Measurements from ENCODE around the gene GPC6.

Gene GPC6

DNA sequence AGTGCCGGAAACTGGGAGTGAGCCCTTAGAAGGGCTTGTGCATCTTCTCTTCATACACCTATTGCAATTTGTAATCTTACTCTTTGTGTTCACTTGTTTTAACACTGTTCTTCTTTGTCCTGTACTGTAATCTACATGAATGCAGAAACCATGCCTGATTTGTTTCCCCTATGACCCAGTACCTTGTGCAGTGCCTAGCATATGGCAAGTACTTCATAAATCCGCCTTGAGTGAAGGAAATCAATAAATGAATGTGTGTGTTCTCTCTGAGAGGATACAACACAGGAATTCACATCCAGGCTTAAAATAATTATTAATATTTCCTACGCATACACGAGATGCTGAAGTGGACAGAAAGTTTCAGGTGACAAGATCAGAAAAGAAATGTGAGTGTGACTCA, 172.6 kb downstream of the GPC6 start:
- no peak overlapping the region for H3K4me3 ChIP-seq (ENCODE audit: low read depth, low read length)
- TF ChIP-seq, protein P1, sequence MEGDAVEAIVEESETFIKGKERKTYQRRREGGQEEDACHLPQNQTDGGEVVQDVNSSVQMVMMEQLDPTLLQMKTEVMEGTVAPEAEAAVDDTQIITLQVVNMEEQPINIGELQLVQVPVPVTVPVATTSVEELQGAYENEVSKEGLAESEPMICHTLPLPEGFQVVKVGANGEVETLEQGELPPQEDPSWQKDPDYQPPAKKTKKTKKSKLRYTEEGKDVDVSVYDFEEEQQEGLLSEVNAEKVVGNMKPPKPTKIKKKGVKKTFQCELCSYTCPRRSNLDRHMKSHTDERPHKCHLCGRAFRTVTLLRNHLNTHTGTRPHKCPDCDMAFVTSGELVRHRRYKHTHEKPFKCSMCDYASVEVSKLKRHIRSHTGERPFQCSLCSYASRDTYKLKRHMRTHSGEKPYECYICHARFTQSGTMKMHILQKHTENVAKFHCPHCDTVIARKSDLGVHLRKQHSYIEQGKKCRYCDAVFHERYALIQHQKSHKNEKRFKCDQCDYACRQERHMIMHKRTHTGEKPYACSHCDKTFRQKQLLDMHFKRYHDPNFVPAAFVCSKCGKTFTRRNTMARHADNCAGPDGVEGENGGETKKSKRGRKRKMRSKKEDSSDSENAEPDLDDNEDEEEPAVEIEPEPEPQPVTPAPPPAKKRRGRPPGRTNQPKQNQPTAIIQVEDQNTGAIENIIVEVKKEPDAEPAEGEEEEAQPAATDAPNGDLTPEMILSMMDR (IDR thresholded peaks at IDR 0.05; ENCODE audit: low read depth, low read length, missing control alignments): no peak
- in situ Hi-C loops (cut with HindIII; ENCODE audit: low sequenced_read_pairs): no loop called here
- no peak for DNase-seq (ENCODE audit: low read depth)

DNA sequence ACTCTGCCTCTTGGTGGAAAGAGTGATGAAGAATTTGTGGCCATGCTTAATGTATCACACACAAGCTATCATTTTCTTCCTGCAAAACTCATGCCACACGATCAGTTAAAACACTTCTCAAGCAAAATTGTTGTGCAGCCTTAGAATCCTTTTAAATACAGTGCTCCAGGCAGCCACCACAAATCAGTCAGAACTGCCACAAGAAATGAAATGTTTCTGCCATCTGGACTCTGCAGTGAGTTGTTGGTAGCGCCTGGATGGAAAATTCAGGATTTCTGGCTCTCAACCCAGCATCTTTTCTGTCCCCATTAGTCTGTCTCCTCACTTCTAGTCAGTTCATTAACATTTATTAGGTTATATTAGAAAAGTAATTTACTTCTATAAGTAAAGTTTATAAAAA, 179.5 kb downstream of the GPC6 start:
- TF ChIP-seq, protein P1 (IDR thresholded peaks at IDR 0.05; ENCODE audit: low read depth, low read length, missing control alignments): no peak
- no peak for DNase-seq (ENCODE audit: low read depth)
- no peak overlapping the region for H3K4me3 ChIP-seq (ENCODE audit: low read depth, low read length)
- in situ Hi-C loops (cut with HindIII; ENCODE audit: low sequenced_read_pairs): no loop called here

DNA sequence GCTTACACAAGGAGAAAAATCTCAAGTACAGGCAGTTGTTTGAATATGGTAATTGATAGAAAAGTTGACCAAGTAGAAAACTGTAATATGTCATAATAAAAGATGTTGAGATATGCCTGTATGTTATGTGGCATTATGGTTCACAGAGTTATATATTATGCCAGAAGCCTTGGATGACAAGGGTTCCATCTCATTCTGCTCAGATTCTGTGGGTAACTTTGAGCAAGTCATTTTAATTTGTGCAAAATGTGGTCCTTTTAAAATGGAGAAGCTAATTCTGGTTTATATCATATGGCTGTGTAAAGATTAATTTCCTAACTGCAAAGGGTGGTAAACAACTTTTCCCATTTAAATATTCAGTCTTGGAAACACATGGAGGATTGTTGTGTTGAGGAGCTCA, 180.9 kb downstream of the GPC6 start:
- TF ChIP-seq, protein P1 (IDR thresholded peaks at IDR 0.05; ENCODE audit: low read depth, low read length, missing control alignments): no peak
- no peak for DNase-seq (ENCODE audit: low read depth)

DNA sequence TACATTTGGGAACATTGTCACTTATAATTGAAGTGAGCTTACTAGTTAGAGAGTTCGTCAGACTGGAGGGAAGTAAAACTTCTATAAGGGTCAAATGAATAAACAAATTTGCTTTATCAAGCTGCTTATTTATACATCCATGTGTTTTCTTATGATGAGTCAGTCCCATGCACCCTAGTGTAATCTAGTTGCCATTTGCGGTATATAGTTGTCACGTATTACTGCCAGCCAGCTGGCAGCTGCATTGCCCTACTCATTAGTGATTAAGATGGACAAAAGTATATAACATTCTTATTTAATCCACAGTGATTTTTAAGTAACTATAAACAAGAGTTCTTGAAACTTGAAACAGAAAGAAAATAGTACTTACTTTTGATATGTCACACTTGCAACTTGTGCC, 182.4 kb downstream of the GPC6 start:
- TF ChIP-seq, protein P1 (IDR thresholded peaks at IDR 0.05; ENCODE audit: low read depth, low read length, missing control alignments): no peak
- no peak for DNase-seq (ENCODE audit: low read depth)
- in situ Hi-C loops (cut with HindIII; ENCODE audit: low sequenced_read_pairs): no loop called here
- H3K4me3 ChIP-seq (ENCODE audit: low read depth, low read length): no peak overlapping the region

More for the DNA sequence above, 180.9 kb downstream of the GPC6 start:
- in situ Hi-C loops (cut with HindIII; ENCODE audit: low sequenced_read_pairs): no loop called here
- no peak overlapping the region for H3K4me3 ChIP-seq (ENCODE audit: low read depth, low read length)

DNA sequence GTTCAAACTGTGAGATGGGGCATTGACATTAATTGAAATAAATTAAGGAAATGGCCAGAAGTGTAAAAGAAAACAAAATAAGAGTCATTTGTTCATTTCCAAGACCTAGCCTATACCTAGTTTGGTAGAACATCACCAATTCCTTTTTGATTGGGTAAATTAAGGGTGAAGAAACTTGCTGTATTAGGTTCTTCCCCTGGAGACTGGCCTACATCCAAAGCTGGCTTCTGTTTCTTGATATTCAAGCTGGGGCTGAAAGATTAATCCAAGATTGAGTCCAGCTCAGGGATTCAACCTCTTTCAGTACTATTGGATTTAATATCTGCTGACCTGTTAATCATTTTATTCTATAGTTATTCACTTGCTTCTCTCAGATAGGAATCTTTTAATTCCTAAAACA, 183.2 kb downstream of the GPC6 start:
- TF ChIP-seq, protein P1 (IDR thresholded peaks at IDR 0.05; ENCODE audit: low read depth, low read length, missing control alignments): no peak
- DNase-seq (ENCODE audit: low read depth): no peak
- in situ Hi-C loops (cut with HindIII; ENCODE audit: low sequenced_read_pairs): no loop called here
- H3K4me3 ChIP-seq (ENCODE audit: low read depth, low read length): no peak overlapping the region

DNA sequence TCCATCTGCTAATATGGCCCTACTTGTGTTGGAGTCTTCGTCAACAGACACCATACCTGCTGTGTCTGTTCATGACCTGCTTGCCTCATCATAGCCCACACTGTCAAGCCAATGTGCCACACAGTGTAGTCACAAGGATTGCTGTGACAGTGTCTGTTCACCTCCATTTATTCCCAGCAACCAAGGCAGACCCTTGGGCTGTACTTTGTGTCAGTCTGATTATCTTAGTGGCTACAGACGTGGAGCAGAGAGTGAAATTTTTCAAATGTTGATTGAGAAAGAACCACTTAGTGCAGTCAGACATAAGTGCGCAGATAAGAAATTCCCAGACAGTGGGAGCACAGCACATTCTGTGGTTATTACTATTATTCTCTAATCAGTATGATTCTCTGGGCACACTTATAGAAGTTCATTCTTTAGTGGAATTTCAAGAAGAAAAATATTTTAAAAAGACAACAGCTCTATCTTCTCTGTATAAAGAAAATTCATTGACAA, 184.6 kb downstream of the GPC6 start:
- no peak for DNase-seq (ENCODE audit: low read depth)
- TF ChIP-seq, protein P1 (IDR thresholded peaks at IDR 0.05; ENCODE audit: low read depth, low read length, missing control alignments): no peak
- in situ Hi-C loops (cut with HindIII; ENCODE audit: low sequenced_read_pairs): no loop called here
- no peak overlapping the region for H3K4me3 ChIP-seq (ENCODE audit: low read depth, low read length)

DNA sequence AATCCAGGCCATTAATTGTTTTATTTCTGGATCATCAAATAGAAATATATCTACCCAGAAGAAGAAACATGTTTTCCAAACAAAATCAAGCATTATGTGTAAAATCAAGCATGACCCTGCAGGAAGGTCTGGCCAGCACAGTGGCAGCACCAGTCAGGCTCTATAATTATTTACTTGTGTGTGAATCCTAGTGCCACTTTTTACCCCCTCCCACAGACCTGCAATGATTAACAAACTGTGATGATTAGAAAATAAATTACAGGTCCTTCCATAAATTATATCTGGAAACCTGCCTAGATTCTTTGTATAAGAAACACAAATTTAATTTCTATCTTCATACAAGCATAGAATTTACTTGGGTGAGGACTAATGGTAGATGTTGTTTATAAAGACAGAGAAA, 186.1 kb downstream of the GPC6 start:
- in situ Hi-C loops (cut with HindIII; ENCODE audit: low sequenced_read_pairs): no loop called here
- TF ChIP-seq, protein P1 (IDR thresholded peaks at IDR 0.05; ENCODE audit: low read depth, low read length, missing control alignments): no peak
- no peak for DNase-seq (ENCODE audit: low read depth)
- H3K4me3 ChIP-seq (ENCODE audit: low read depth, low read length): no peak overlapping the region
